ENCODE data around the gene NACC2. TPM values are rescaled to one million over a fixed set of nuclear protein-coding genes. Genes with fewer than 3 reads are reported as not detected.

The NACC2 gene
- polyA plus RNA-seq, 3 donors = 8.1 to 32.4 (median 8.7) TPM

- Histone ChIP-seq H3K4me2 (replicated peaks; ENCODE audit: extremely low read depth, low read length, poor library complexity, severe bottlenecking) (no peak overlapping the region), H3K27me3 (ENCODE audit: control insufficient read depth in 2 of 2, insufficient read depth in 2 of 2, low read length in 2 of 2) (peaks cover 0 to 4% of the 10 kb centered on the region in 2 donors), H4K20me1 (ENCODE audit: insufficient read depth, low read length) (no peaks in the 10 kb centered on the region), H2AFZ (ENCODE audit: insufficient read depth, low read depth, low read length, poor library complexity, severe bottlenecking) (no peak overlapping the region), H3K27ac (ENCODE audit: low read depth in 1 of 2, low read length in 2 of 2) (no peak overlapping the region), H3K9me3 (replicated peaks in 1 of 2; ENCODE audit: control insufficient read depth in 1 of 2, insufficient read depth in 1 of 2, low read length in 2 of 2) (no peaks in the 10 kb centered on the region), H3K4me1 (ENCODE audit: control insufficient read depth in 1 of 2, insufficient read depth in 2 of 2, low read length in 2 of 2) (no peaks in the 10 kb centered on the region), H3K4me3 (replicated peaks in 1 of 3; ENCODE audit: low read depth in 2 of 3, low read length in 3 of 3) (no peak overlapping the region), H3K9ac (ENCODE audit: insufficient read depth, low read length, poor library complexity, severe bottlenecking) (no peak overlapping the region), H3K36me3 (replicated peaks in 1 of 2; ENCODE audit: control insufficient read depth in 1 of 2, insufficient read depth in 2 of 2, low read length in 2 of 2) (no peaks in the 10 kb centered on the region), H3K79me2 (ENCODE audit: insufficient read depth, low read length) (no peaks in the 10 kb centered on the region)
- no peak overlapping the region for H3K27ac Mint-ChIP-seq
- H3K4me3 Mint-ChIP-seq = no peak overlapping the region
- WGBS (ENCODE audit: insufficient coverage) = 94% methylated on average over 9 of the region's 11 CpGs
- intact Hi-C loops (cut with micrococcal nuclease) = no loop called here
- H3K4me1 Mint-ChIP-seq = no peaks in the 10 kb centered on the region
- H3K9me3 Mint-ChIP-seq = no peaks in the 10 kb centered on the region
- peaks cover under 1 to 19% (median 8%) of the 10 kb centered on the region in 3 donors for H3K27me3 Mint-ChIP-seq (ENCODE audit: low read depth in 3 of 3)
- no peak for DNase-seq
- TF ChIP-seq CTCF (IDR thresholded peaks at IDR 0.05) = no peak
- H3K36me3 Mint-ChIP-seq = no peaks in the 10 kb centered on the region
Observed at GRCh38 chr9:136144450-136144849, 49.4 kb upstream of the NACC2 start.

DNA sequence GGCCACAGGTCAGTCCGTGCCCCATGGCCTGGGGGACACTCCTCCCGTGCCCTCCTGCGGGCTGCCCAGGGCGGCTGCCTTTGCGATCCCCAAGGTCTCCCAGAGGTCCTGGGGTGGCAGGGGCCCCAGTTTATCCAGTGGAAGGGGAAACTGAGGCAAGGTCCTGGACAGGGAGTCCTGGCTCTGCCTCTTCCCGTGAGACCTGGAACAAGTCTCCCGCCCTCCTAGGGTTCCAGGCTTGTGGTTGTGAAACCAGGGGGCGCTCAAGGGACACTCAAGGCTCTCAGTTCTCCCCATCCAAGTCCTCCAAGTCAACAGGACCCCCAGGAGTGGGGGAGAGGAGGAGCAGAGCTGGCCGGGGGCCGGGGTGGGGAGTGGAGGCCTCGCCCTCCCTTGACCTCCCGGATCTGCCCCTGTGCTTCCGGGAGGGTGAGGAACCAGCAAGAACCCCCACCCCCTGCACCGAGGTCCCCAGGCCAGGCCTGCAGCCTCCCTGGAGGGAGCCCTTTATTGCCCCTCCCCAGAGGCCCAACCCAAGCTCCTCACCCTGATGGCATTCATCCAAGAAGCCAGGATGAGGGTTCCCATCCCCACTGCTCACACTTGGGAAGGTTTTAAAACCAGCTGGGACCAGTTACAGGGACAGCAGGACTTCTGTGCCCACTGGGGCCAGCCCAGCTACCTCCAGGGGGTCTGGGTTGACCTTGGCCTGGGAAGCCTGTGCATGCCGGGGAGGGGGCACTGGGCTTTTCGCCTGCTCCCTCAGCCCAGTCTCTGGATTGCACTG is 48.3 kb upstream of the NACC2 start:
- peak; percentile 28 for TF ChIP-seq CTCF (IDR thresholded peaks at IDR 0.05)
- H3K4me3 Mint-ChIP-seq = no peak overlapping the region
- 76% methylated on average over 9 of the region's 16 CpGs for WGBS (ENCODE audit: insufficient coverage)
- Histone ChIP-seq H3K4me3 (replicated peaks in 1 of 3; ENCODE audit: low read depth in 2 of 3, low read length in 3 of 3) (no peak overlapping the region), H4K20me1 (ENCODE audit: insufficient read depth, low read length) (no peaks in the 10 kb centered on the region), H3K27me3 (ENCODE audit: control insufficient read depth in 2 of 2, insufficient read depth in 2 of 2, low read length in 2 of 2) (peaks cover 0 to 4% of the 10 kb centered on the region in 2 donors), H3K36me3 (replicated peaks in 1 of 2; ENCODE audit: control insufficient read depth in 1 of 2, insufficient read depth in 2 of 2, low read length in 2 of 2) (no peaks in the 10 kb centered on the region), H3K9me3 (replicated peaks in 1 of 2; ENCODE audit: control insufficient read depth in 1 of 2, insufficient read depth in 1 of 2, low read length in 2 of 2) (no peaks in the 10 kb centered on the region), H3K79me2 (ENCODE audit: insufficient read depth, low read length) (no peaks in the 10 kb centered on the region), H3K4me1 (ENCODE audit: control insufficient read depth in 1 of 2, insufficient read depth in 2 of 2, low read length in 2 of 2) (no peaks in the 10 kb centered on the region), H3K9ac (ENCODE audit: insufficient read depth, low read length, poor library complexity, severe bottlenecking) (no peak overlapping the region), H2AFZ (ENCODE audit: insufficient read depth, low read depth, low read length, poor library complexity, severe bottlenecking) (no peak overlapping the region), H3K4me2 (replicated peaks; ENCODE audit: extremely low read depth, low read length, poor library complexity, severe bottlenecking) (no peak overlapping the region), H3K27ac (ENCODE audit: low read depth in 1 of 2, low read length in 2 of 2) (no peak overlapping the region)
- H3K27ac Mint-ChIP-seq = no peak overlapping the region
- H3K27me3 Mint-ChIP-seq (ENCODE audit: low read depth in 3 of 3) = peaks cover 7 to 20% (median 8%) of the 10 kb centered on the region in 3 donors
- H3K9me3 Mint-ChIP-seq = no peaks in the 10 kb centered on the region
- DNase-seq = no peak
- intact Hi-C loops (cut with micrococcal nuclease) = no loop called here
- H3K36me3 Mint-ChIP-seq = no peaks in the 10 kb centered on the region
- no peaks in the 10 kb centered on the region for H3K4me1 Mint-ChIP-seq

All from CD14-positive monocyte (primary cell).